ENCODE results near the gene FYCO1.

GRCh38 chr3:45868213-45868612 lies 127.4 kb downstream of the FYCO1 start:
- no peak for TF ChIP-seq EZH2 (IDR thresholded peaks at IDR 0.05)
- no peak for TF ChIP-seq POLR2AphosphoS5 (IDR thresholded peaks at IDR 0.05; ENCODE audit: borderline replicate concordance, low read depth, low read length)
- TF ChIP-seq FOXP2 (optimal IDR thresholded peaks at IDR 0.05; ENCODE audit: control extremely low read depth, extremely low read length, insufficient read depth) = no peak

Measured in SK-N-MC (cell line).